Thyroid gland (tissue), 4 donors: Measurements from ENCODE around the gene CDKN3. TPM values are rescaled to one million over a fixed set of nuclear protein-coding genes. Genes with fewer than 3 reads are reported as not detected.
"Not testable (repeated sequence)": the region's sequence is repeated elsewhere in the genome, so short reads cannot be mapped to it uniquely, and the experiment has no call there.

Experiments used
- DNase-seq, 2 donors: peaks; one replicate each; pipeline ENCODE4 v3.0.0-alpha.2; 2019
- H3K27ac ChIP-seq, 3 donors: fragments of 200-600 bp; sonication (generic); 1 replicate in 2 of 3; 2 replicates in 1 of 3; pipeline ENCODE4 v1.5.1; 2016 to 2019; ENCODE audit warnings: mild to moderate bottlenecking in 1 of 3, moderate library complexity in 1 of 3
- H3K27me3 ChIP-seq: fragments of 200-600 bp; sonication (generic); one replicate; pipeline ENCODE4 v1.5.1; 2019
- H3K36me3 ChIP-seq, 2 donors: fragments of 200-600 bp; sonication (generic); one replicate each; pipeline ENCODE4 v1.5.1; 2016 to 2019
- H3K4me1 ChIP-seq, 2 donors: fragments of 200-600 bp; sonication (generic); one replicate each; pipeline ENCODE4 v1.5.1; 2017 to 2019
- H3K4me3 ChIP-seq, 3 donors: fragments of 200-600 bp; sonication (generic); replicated peaks in 1 of 3; 1 replicate in 2 of 3; 2 replicates in 1 of 3; pipeline ENCODE4 v1.5.1; 2016; ENCODE audit warnings: mild to moderate bottlenecking in 1 of 3
- H3K9me3 ChIP-seq: fragments of 200-600 bp; sonication (generic); one replicate; pipeline ENCODE4 v1.5.1; 2017
- CTCF ChIP-seq, 6 experiments: fragments of 200-600 bp in 3 of 6; fragments of 450-650 bp in 3 of 6; sonication (generic) in 3 of 6; IDR thresholded peaks; one replicate each; pipeline ENCODE4 v1.5.1; 2016 to 2019; ENCODE audit warnings: antibody characterized with exemption in 6 of 6, mild to moderate bottlenecking in 2 of 6, inconsistent platforms in 1 of 6, moderate library complexity in 1 of 6
- POLR2A ChIP-seq, 2 donors: fragments of 450-650 bp; IDR thresholded peaks; one replicate each; pipeline ENCODE4 v1.6.1; 2017; ENCODE audit warnings: antibody characterized with exemption in 2 of 2, mild to moderate bottlenecking in 2 of 2, moderate library complexity in 1 of 2
- WGBS, 2 donors: methylation state at CpG; one replicate each; pipeline ENCODE4 v1.1.5; 2017; 5-methylcytosine and 5-hydroxymethylcytosine counted together
- intact Hi-C: fragments of 100-400 bp; cut with DNase I; formaldehyde crosslinking; loops from one replicate; pipeline ENCODE4 v1.15.1; 2023
- total RNA-seq, 4 donors: library from RNA; depleted of rRNA; stranded (reverse); fragments of >200 nt; gene quantifications; one replicate each; pipeline ENCODE4 v1.2.3, GENCODE V29; 2016

Gene CDKN3
- total RNA-seq, 4 donors from 2014 or later, result 0.78 to 8.2 (median 4.9) TPM

DNA sequence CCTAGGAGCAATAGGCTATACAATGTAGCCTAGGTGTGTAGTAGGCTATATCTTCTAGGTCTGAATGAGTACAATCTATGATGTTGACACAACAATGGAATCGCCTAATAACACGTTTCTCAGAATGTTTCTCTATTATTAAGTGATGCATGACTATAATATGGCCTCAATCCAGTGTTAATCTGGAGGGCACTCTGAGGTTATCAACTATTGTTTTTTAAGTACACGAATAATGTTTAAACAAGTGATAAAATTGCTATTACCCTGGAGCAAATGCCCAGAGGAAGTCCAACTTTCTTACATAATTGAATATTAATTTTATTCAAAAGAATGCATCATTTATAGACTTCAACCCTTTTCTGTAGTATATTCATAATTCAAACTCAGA, 60.8 kb downstream of the CDKN3 start:
- no peaks in the 10 kb centered on the region for H3K9me3 ChIP-seq
- H3K36me3 ChIP-seq, result no peaks in the 10 kb centered on the region
- DNase-seq, result no peak
- no peaks in the 10 kb centered on the region for H3K4me1 ChIP-seq
- TF ChIP-seq POLR2A (IDR thresholded peaks at IDR 0.05) (no peak), CTCF (IDR thresholded peaks at IDR 0.05) (no peak)
- no peak overlapping the region for H3K27ac ChIP-seq
- WGBS, 2 donors, result 26 to 45% methylated on average over 3 of the region's 3 CpGs
- intact Hi-C loops, result no loop called here
- H3K27me3 ChIP-seq, result no peaks in the 10 kb centered on the region
- no peak overlapping the region for H3K4me3 ChIP-seq

- H3K27ac ChIP-seq, H3K4me3 ChIP-seq, H3K9me3 ChIP-seq, H3K36me3 ChIP-seq, DNase-seq, H3K4me1 ChIP-seq, H3K27me3 ChIP-seq, intact Hi-C loops: not testable (repeated sequence)
Measured at GRCh38 chr14:54458536-54458935, 61.7 kb downstream of the CDKN3 start.

GRCh38 chr14:54459106-54459505, 62.3 kb downstream of the CDKN3 start:
- H3K36me3 ChIP-seq, result no peaks in the 10 kb centered on the region
- no peaks in the 10 kb centered on the region for H3K4me1 ChIP-seq
- no peaks in the 10 kb centered on the region for H3K9me3 ChIP-seq
- TF ChIP-seq POLR2A (IDR thresholded peaks at IDR 0.05) (no peak), CTCF (IDR thresholded peaks at IDR 0.05) (no peak)
- no peak overlapping the region for H3K27ac ChIP-seq
- no peak overlapping the region for H3K4me3 ChIP-seq
- 84 to 92% methylated on average over 3 of the region's 3 CpGs for WGBS, 2 donors
- intact Hi-C loops, result no loop called here
- H3K27me3 ChIP-seq, result no peaks in the 10 kb centered on the region
- DNase-seq, result no peak

GRCh38 chr14:54462048-54462447, 65.2 kb downstream of the CDKN3 start:
- Histone ChIP-seq H3K4me1 (no peaks in the 10 kb centered on the region), H3K27me3 (no peaks in the 10 kb centered on the region), H3K9me3 (no peaks in the 10 kb centered on the region), H3K4me3 (no peak overlapping the region), H3K36me3 (no peaks in the 10 kb centered on the region), H3K27ac (no peak overlapping the region)
- DNase-seq, result no peak
- intact Hi-C loops, result no loop called here
- TF ChIP-seq CTCF (IDR thresholded peaks at IDR 0.05) (no peak), POLR2A (IDR thresholded peaks at IDR 0.05) (no peak)
- 76 to 84% methylated on average over 5 of the region's 5 CpGs for WGBS, 2 donors

GRCh38 chr14:54465654-54466053, 68.8 kb downstream of the CDKN3 start:
- WGBS, 2 donors, result 54 to 66% methylated on average over 4 of the region's 4 CpGs
- no peaks in the 10 kb centered on the region for H3K36me3 ChIP-seq
- TF ChIP-seq POLR2A (IDR thresholded peaks at IDR 0.05) (no peak), CTCF (IDR thresholded peaks at IDR 0.05) (no peak)
- DNase-seq, result no peak
- H3K27me3 ChIP-seq, result no peaks in the 10 kb centered on the region
- peaks cover 0 to 5% of the 10 kb centered on the region in 2 donors for H3K4me1 ChIP-seq
- no peak overlapping the region for H3K27ac ChIP-seq
- no peak overlapping the region for H3K4me3 ChIP-seq
- H3K9me3 ChIP-seq, result no peaks in the 10 kb centered on the region
- intact Hi-C loops, result no loop called here

GRCh38 chr14:54467280-54467679, 70.5 kb downstream of the CDKN3 start:
- Histone ChIP-seq H3K27me3 (no peaks in the 10 kb centered on the region), H3K4me1 (peaks cover 0 to 7% of the 10 kb centered on the region in 2 donors), H3K27ac (no peak overlapping the region), H3K36me3 (no peaks in the 10 kb centered on the region), H3K4me3 (no peak overlapping the region), H3K9me3 (no peaks in the 10 kb centered on the region)
- TF ChIP-seq POLR2A (IDR thresholded peaks at IDR 0.05) (no peak), CTCF (IDR thresholded peaks at IDR 0.05) (no peak)
- intact Hi-C loops, result no loop called here
- no peak for DNase-seq
